ENCODE results near the gene EXOC4.
A peak's percentile ranks its signal among the peaks of the same experiment; 100 is the strongest.
"Not testable (repeated sequence)": the region's sequence is repeated elsewhere in the genome, so short reads cannot be mapped to it uniquely, and the experiment has no call there.

Gene EXOC4

GRCh38 chr7:133213772-133214171, 39.1 kb upstream of the EXOC4 start:
- TF ChIP-seq, protein P1, sequence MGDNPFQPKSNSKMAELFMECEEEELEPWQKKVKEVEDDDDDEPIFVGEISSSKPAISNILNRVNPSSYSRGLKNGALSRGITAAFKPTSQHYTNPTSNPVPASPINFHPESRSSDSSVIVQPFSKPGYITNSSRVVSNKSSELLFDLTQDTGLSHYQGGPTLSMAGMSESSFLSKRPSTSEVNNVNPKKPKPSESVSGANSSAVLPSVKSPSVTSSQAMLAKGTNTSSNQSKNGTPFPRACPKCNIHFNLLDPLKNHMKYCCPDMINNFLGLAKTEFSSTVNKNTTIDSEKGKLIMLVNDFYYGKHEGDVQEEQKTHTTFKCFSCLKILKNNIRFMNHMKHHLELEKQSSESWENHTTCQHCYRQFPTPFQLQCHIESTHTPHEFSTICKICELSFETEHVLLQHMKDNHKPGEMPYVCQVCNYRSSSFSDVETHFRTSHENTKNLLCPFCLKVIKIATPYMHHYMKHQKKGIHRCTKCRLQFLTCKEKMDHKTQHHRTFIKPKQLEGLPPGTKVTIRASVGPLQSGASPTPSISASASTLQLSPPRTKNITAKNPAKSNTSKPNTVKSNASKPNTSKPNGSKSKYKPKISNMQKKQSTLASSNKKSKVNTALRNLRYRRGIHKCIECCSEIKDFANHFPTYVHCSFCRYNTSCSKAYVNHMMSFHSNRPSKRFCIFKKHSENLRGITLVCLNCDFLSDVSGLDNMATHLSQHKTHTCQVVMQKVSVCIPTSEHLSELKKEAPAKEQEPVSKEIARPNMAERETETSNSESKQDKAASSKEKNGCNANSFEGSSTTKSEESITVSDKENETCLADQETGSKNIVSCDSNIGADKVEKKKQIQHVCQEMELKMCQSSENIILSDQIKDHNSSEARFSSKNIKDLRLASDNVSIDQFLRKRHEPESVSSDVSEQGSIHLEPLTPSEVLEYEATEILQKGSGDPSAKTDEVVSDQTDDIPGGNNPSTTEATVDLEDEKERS (tag by site-specific recombination; IDR thresholded peaks at IDR 0.05), result peak; percentile 74; the same call in 1 of the 2 replicates
- TF ChIP-seq ZNF146 (tag by site-specific recombination; IDR thresholded peaks at IDR 0.05), result peak; percentile 79
- H3K27ac ChIP-seq (ENCODE audit: extremely low read depth, low read depth, low read length); H3K9me3 ChIP-seq (ENCODE audit: control insufficient read depth, insufficient read depth, low read depth, low read length); H3K36me3 ChIP-seq (ENCODE audit: control insufficient read depth in 2 of 2, insufficient read depth in 1 of 2, low read length in 2 of 2); H3K4me1 ChIP-seq (ENCODE audit: control insufficient read depth, insufficient read depth, low read length); CTCF ChIA-PET; POLR2A ChIA-PET; H3K4me3 ChIP-seq (ENCODE audit: low read depth, low read length): not testable (repeated sequence)

DNA sequence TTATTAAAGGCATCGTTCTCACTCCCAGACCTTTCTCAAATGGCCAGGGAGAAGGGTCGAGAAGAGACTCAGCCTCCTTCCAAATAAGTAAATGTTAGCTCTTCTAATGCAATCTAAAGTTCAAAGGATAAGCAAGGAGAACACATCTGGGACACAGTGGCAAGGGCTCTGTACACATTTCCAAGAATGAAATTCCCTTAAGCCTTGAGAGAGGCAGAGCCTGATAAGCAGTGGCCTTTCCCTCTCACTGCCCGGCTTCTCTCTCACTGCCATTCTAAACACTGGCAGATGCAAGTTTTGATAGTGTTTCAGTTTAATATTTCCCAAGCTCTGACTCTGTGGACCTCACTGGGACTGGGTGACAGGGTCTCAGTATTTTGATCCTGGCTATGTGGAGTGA, 35.1 kb upstream of the EXOC4 start:
- Histone ChIP-seq H3K27ac (ENCODE audit: extremely low read depth, low read depth, low read length) (no peak overlapping the region), H3K4me1 (ENCODE audit: control insufficient read depth, insufficient read depth, low read length) (no peaks in the 10 kb centered on the region), H3K9me3 (ENCODE audit: control insufficient read depth, insufficient read depth, low read depth, low read length) (no peaks in the 10 kb centered on the region), H3K36me3 (ENCODE audit: control insufficient read depth in 2 of 2, insufficient read depth in 1 of 2, low read length in 2 of 2) (no peaks in the 10 kb centered on the region), H3K4me3 (ENCODE audit: low read depth, low read length) (no peak overlapping the region)
- ChIA-PET POLR2A (no interaction called here), CTCF (interaction anchor here (0.7 to 1.4 kb wide), 2 partner anchors 10 to 20 kb away, joined by 3 to 5 read pairs; no protein-coding TSS in a partner anchor)
- TF ChIP-seq HOXA7 (CRISPR knock-in tag; IDR thresholded peaks at IDR 0.05; ENCODE audit: borderline replicate concordance) (no peak), ZNF416 (tag by site-specific recombination; IDR thresholded peaks at IDR 0.05) (no peak), RBAK (tag by site-specific recombination; IDR thresholded peaks at IDR 0.05) (no peak), ZBTB49 (tag by site-specific recombination; IDR thresholded peaks at IDR 0.05; ENCODE audit: low read depth) (no peak), ZNF660 (tag by site-specific recombination; IDR thresholded peaks at IDR 0.05) (no peak), BCL11B (tag by site-specific recombination; IDR thresholded peaks at IDR 0.05; ENCODE audit: low read depth) (no peak), ZNF391 (tag by site-specific recombination; IDR thresholded peaks at IDR 0.05; ENCODE audit: borderline replicate concordance, low read depth) (no peak), ZNF529 (tag by site-specific recombination; IDR thresholded peaks at IDR 0.05; ENCODE audit: insufficient replicate concordance) (no peak), BCL11A (tag by site-specific recombination; IDR thresholded peaks at IDR 0.05; ENCODE audit: low read depth) (no peak)
- TF ChIP-seq, protein P2, sequence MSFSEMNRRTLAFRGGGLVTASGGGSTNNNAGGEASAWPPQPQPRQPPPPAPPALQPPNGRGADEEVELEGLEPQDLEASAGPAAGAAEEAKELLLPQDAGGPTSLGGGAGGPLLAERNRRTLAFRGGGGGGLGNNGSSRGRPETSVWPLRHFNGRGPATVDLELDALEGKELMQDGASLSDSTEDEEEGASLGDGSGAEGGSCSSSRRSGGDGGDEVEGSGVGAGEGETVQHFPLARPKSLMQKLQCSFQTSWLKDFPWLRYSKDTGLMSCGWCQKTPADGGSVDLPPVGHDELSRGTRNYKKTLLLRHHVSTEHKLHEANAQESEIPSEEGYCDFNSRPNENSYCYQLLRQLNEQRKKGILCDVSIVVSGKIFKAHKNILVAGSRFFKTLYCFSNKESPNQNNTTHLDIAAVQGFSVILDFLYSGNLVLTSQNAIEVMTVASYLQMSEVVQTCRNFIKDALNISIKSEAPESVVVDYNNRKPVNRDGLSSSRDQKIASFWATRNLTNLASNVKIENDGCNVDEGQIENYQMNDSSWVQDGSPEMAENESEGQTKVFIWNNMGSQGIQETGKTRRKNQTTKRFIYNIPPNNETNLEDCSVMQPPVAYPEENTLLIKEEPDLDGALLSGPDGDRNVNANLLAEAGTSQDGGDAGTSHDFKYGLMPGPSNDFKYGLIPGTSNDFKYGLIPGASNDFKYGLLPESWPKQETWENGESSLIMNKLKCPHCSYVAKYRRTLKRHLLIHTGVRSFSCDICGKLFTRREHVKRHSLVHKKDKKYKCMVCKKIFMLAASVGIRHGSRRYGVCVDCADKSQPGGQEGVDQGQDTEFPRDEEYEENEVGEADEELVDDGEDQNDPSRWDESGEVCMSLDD (tag by site-specific recombination; IDR thresholded peaks at IDR 0.05), result no peak

DNA sequence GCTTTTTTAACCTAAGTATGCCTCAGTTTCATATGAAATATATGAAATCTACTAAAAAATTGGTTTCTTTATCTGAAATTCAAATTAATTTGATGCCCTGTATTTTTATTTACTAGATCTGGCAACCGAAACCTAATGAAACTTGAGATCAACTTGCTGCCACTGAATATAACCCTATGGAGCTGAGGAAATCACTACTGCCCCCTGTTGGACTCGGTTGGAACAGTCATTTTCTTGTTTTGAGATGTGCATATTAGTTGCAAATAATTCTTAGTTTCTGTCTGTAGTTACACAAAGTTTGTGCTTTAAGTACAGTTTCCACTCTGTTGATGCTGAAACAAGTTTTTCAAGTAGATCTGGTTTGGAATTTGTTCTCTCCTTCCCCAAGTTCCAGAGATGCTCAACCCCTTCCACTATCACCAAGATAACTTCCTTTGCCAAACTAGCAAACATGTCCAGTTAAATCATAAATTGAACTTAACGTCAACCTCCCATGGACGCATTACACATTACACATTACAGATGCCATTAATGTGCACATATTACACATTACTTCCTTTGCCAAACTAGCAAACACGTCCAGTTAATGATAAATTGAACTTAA, 22.2 kb upstream of the EXOC4 start:
- ChIA-PET CTCF (interaction anchor here (0.6 to 1.8 kb wide), 8 partner anchors 9 to 1110 kb away, joined by 3 to 8 read pairs (median 3); no protein-coding TSS in a partner anchor), POLR2A (no interaction called here)
- Histone ChIP-seq H3K27ac (ENCODE audit: extremely low read depth, low read depth, low read length) (no peak overlapping the region), H3K4me1 (ENCODE audit: control insufficient read depth, insufficient read depth, low read length) (peaks cover 1% of the 10 kb centered on the region; the same call in 1 of the 2 replicates), H3K4me3 (ENCODE audit: low read depth, low read length) (no peak overlapping the region), H3K9me3 (ENCODE audit: control insufficient read depth, insufficient read depth, low read depth, low read length) (no peaks in the 10 kb centered on the region), H3K36me3 (ENCODE audit: control insufficient read depth in 2 of 2, insufficient read depth in 1 of 2, low read length in 2 of 2) (no peaks in the 10 kb centered on the region)
- TF ChIP-seq ZNF654 (tag by site-specific recombination; IDR thresholded peaks at IDR 0.05; ENCODE audit: low read depth) (peak; percentile 44), ZNF548 (tag by site-specific recombination; IDR thresholded peaks at IDR 0.05) (no peak)
